Cortex of kidney (tissue), 1 donor: ENCODE results near the gene KAZN.

Experiments used
- DNase-seq: peaks from one replicate; lab custom pipeline; 2025; lab: John Stamatoyannopoulos, UW

KAZN gene

GRCh38 chr1:15167386-15167785 lies 568.9 kb downstream of the KAZN start:
- DNase-seq: no peak
